HEK293 (cell line): ENCODE results near the gene RNF215.
A peak's percentile ranks its signal among the peaks of the same experiment; 100 is the strongest.

Source experiments
- CTCF ChIA-PET: fragments of 350-600 bp; formaldehyde crosslinking; extraction: SDS; loops from one replicate; lab custom pipeline; 2021; ENCODE audit warnings: antibody characterized with exemption; lab: Yijun Ruan, JAX
- POLR2A ChIA-PET: fragments of 300-600 bp; formaldehyde crosslinking; extraction: SDS; loops from one replicate; lab custom pipeline; 2020; ENCODE audit warnings: antibody characterized with exemption, inconsistent platforms; lab: Yijun Ruan, JAX
- H3K27ac ChIP-seq: fragments of 200-500 bp; sonication (Bioruptor generic); 2 replicates; pipeline ENCODE4 v1.5.1; 2014; ENCODE audit warnings: low read depth, low read length, control low read depth, inconsistent platforms; ENCODE audit errors: extremely low read depth
- H3K36me3 ChIP-seq, 2 experiments: fragments of 200-500 bp in 1 of 2; sonication (Bioruptor generic) in 1 of 2; 1 replicate in 1 of 2; 2 replicates in 1 of 2; pipeline ENCODE4 v1.5.1; 2014 to 2017; ENCODE audit warnings: inconsistent platforms in 2 of 2, low read length in 2 of 2; ENCODE audit not compliant: control insufficient read depth in 2 of 2, insufficient read depth in 1 of 2
- H3K4me1 ChIP-seq: fragments of 200-500 bp; sonication (Bioruptor generic); 2 replicates; pipeline ENCODE4 v1.5.1; 2014; ENCODE audit warnings: mild to moderate bottlenecking, low read length, inconsistent platforms; ENCODE audit not compliant: control insufficient read depth, insufficient read depth
- H3K4me3 ChIP-seq: 2 replicates; pipeline ENCODE4 v1.5.1; 2011; ENCODE audit warnings: low read depth, mild to moderate bottlenecking, control low read depth, low read length, moderate library complexity
- H3K9me3 ChIP-seq: fragments of 200-500 bp; sonication (Bioruptor generic); 2 replicates; pipeline ENCODE4 v1.5.1; 2014; ENCODE audit warnings: low read depth, low read length, inconsistent platforms; ENCODE audit not compliant: control insufficient read depth, insufficient read depth
- MEIS1 ChIP-seq: sonication (generic); formaldehyde crosslinking; IDR thresholded peaks from 2 replicates; pipeline ENCODE4 v1.8.1; 2022; ENCODE audit warnings: missing genetic modification reagents, mild to moderate bottlenecking, borderline replicate concordance
- SP2 ChIP-seq: fragments of 450-650 bp; formaldehyde crosslinking; IDR thresholded peaks from 2 replicates; pipeline ENCODE4 v1.5.1; 2016; ENCODE audit warnings: missing biosample characterization, missing genetic modification characterization
- SP3 ChIP-seq: fragments of 450-650 bp; formaldehyde crosslinking; IDR thresholded peaks from 2 replicates; pipeline ENCODE4 v1.5.1; 2016; ENCODE audit warnings: missing biosample characterization, missing genetic modification characterization
- ZBTB17 ChIP-seq: fragments of 450-650 bp; formaldehyde crosslinking; IDR thresholded peaks from 2 replicates; pipeline ENCODE4 v1.5.1; 2016; ENCODE audit warnings: missing biosample characterization, missing genetic modification characterization
- ZBTB20 ChIP-seq: fragments of 450-650 bp; formaldehyde crosslinking; IDR thresholded peaks from 2 replicates; pipeline ENCODE4 v1.5.1; 2016; ENCODE audit warnings: missing biosample characterization, missing genetic modification characterization
- ZFP37 ChIP-seq: fragments of 450-650 bp; formaldehyde crosslinking; IDR thresholded peaks from 2 replicates; pipeline ENCODE4 v1.5.1; 2016; ENCODE audit warnings: missing biosample characterization, missing genetic modification characterization
- ZNF239 ChIP-seq: fragments of 450-650 bp; formaldehyde crosslinking; IDR thresholded peaks from 2 replicates; pipeline ENCODE4 v1.5.1; 2016; ENCODE audit warnings: missing biosample characterization, missing genetic modification characterization
- ZNF26 ChIP-seq: fragments of 450-650 bp; formaldehyde crosslinking; IDR thresholded peaks from 2 replicates; pipeline ENCODE4 v1.5.1; 2016; ENCODE audit warnings: missing biosample characterization, missing genetic modification characterization
- ZNF350 ChIP-seq: fragments of 450-650 bp; formaldehyde crosslinking; IDR thresholded peaks from 2 replicates; pipeline ENCODE4 v1.5.0; 2017; ENCODE audit warnings: missing biosample characterization, mild to moderate bottlenecking, missing genetic modification characterization
- ZNF510 ChIP-seq: fragments of 450-650 bp; formaldehyde crosslinking; IDR thresholded peaks from 2 replicates; pipeline ENCODE4 v1.5.1; 2018; ENCODE audit warnings: mild to moderate bottlenecking, missing genetic modification characterization, missing biosample characterization; ENCODE audit not compliant: insufficient replicate concordance
- ZNF521 ChIP-seq: fragments of 450-650 bp; formaldehyde crosslinking; IDR thresholded peaks from 2 replicates; pipeline ENCODE4 v1.5.1; 2017; ENCODE audit warnings: missing biosample characterization, mild to moderate bottlenecking, missing genetic modification characterization
- ZNF544 ChIP-seq: fragments of 450-650 bp; formaldehyde crosslinking; IDR thresholded peaks from 2 replicates; pipeline ENCODE4 v1.5.0; 2017; ENCODE audit warnings: missing biosample characterization, missing genetic modification characterization
- ZNF600 ChIP-seq: fragments of 450-650 bp; formaldehyde crosslinking; IDR thresholded peaks from 2 replicates; pipeline ENCODE4 v1.5.1; 2016; ENCODE audit warnings: missing biosample characterization, missing genetic modification characterization
- ZNF645 ChIP-seq: fragments of 450-650 bp; formaldehyde crosslinking; IDR thresholded peaks from 2 replicates; pipeline ENCODE4; 2016; ENCODE audit warnings: missing biosample characterization, missing genetic modification characterization
- ZNF707 ChIP-seq: fragments of 450-650 bp; formaldehyde crosslinking; IDR thresholded peaks from 2 replicates; pipeline ENCODE4 v1.5.1; 2016; ENCODE audit warnings: missing biosample characterization, missing genetic modification characterization
- TF ChIP-seq, protein P1 (sequence below): fragments of 450-650 bp; formaldehyde crosslinking; IDR thresholded peaks from 2 replicates; pipeline ENCODE4 v1.5.1; 2016; ENCODE audit warnings: missing biosample characterization, missing genetic modification characterization, low read depth
- TF ChIP-seq, protein P2 (sequence below): fragments of 450-650 bp; formaldehyde crosslinking; IDR thresholded peaks from 2 replicates; pipeline ENCODE4 v1.5.1; 2016; ENCODE audit warnings: missing biosample characterization, missing genetic modification characterization
- TF ChIP-seq, protein P3 (sequence below): sonication (generic); formaldehyde crosslinking; IDR thresholded peaks from 2 replicates; pipeline ENCODE4 v1.8.1; 2022; ENCODE audit warnings: mild to moderate bottlenecking, moderate library complexity, missing genetic modification reagents
- TF ChIP-seq, protein P4 (sequence below): IDR thresholded peaks from 2 replicates; pipeline ENCODE4 v1.6.1; 2011; ENCODE audit warnings: mild to moderate bottlenecking, low read depth, low read length, borderline replicate concordance
- TF ChIP-seq, protein P5 (sequence below): fragments of 450-650 bp; formaldehyde crosslinking; IDR thresholded peaks from 2 replicates; pipeline ENCODE4 v1.5.1; 2016; ENCODE audit warnings: missing biosample characterization, missing genetic modification characterization
- TF ChIP-seq, protein P6 (sequence below): fragments of 450-650 bp; formaldehyde crosslinking; IDR thresholded peaks from 2 replicates; pipeline ENCODE4 v1.5.1; 2016; ENCODE audit warnings: missing biosample characterization, missing genetic modification characterization
- TF ChIP-seq, protein P7 (sequence below): fragments of 450-650 bp; formaldehyde crosslinking; IDR thresholded peaks from 2 replicates; pipeline ENCODE4 v1.5.1; 2016; ENCODE audit warnings: missing biosample characterization, missing genetic modification characterization

RNF215 gene

GRCh38 chr22:30408388-30409102 lies 21.3 kb upstream of the RNF215 start:
- Histone ChIP-seq H3K4me1 (no peaks in the 10 kb centered on the region), H3K4me3 (no peak overlapping the region), H3K36me3 (peaks cover 45 to 73% of the 10 kb centered on the region in 2 experiments), H3K9me3 (no peaks in the 10 kb centered on the region), H3K27ac (no peak overlapping the region)
- ChIA-PET CTCF (interaction anchor here (0.6 to 1.6 kb wide), 4 partner anchors 9 to 300 kb away, joined by 3 to 5 read pairs (median 4); no protein-coding TSS in a partner anchor), POLR2A (interaction anchor here (1.0 to 8.3 kb wide), 3 partner anchors 9 to 14 kb away, joined by 3 to 78 read pairs (median 3); partner anchors contain the start of gene SEC14L2)
- TF ChIP-seq ZNF350 (tag by site-specific recombination) (no peak), ZFP37 (tag by site-specific recombination) (no peak), ZNF510 (no peak), ZBTB20 (no peak), ZNF600 (tag by site-specific recombination) (peak; percentile 82), MEIS1 (no peak), SP3 (tag by site-specific recombination) (no peak), ZBTB17 (tag by site-specific recombination) (peak; percentile 48), ZNF707 (no peak), ZNF239 (tag by site-specific recombination) (no peak), ZNF521 (tag by site-specific recombination) (no peak), SP2 (no peak), ZNF26 (tag by site-specific recombination) (no peak), ZNF645 (tag by site-specific recombination) (no peak), ZNF544 (tag by site-specific recombination) (no peak)
- TF ChIP-seq, protein P1, sequence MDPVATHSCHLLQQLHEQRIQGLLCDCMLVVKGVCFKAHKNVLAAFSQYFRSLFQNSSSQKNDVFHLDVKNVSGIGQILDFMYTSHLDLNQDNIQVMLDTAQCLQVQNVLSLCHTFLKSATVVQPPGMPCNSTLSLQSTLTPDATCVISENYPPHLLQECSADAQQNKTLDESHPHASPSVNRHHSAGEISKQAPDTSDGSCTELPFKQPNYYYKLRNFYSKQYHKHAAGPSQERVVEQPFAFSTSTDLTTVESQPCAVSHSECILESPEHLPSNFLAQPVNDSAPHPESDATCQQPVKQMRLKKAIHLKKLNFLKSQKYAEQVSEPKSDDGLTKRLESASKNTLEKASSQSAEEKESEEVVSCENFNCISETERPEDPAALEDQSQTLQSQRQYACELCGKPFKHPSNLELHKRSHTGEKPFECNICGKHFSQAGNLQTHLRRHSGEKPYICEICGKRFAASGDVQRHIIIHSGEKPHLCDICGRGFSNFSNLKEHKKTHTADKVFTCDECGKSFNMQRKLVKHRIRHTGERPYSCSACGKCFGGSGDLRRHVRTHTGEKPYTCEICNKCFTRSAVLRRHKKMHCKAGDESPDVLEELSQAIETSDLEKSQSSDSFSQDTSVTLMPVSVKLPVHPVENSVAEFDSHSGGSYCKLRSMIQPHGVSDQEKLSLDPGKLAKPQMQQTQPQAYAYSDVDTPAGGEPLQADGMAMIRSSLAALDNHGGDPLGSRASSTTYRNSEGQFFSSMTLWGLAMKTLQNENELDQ (tag by site-specific recombination): no peak
- TF ChIP-seq, protein P2, sequence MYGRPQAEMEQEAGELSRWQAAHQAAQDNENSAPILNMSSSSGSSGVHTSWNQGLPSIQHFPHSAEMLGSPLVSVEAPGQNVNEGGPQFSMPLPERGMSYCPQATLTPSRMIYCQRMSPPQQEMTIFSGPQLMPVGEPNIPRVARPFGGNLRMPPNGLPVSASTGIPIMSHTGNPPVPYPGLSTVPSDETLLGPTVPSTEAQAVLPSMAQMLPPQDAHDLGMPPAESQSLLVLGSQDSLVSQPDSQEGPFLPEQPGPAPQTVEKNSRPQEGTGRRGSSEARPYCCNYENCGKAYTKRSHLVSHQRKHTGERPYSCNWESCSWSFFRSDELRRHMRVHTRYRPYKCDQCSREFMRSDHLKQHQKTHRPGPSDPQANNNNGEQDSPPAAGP (tag by site-specific recombination): peak; percentile 56; the same call in 1 of the 2 replicates
- TF ChIP-seq, protein P3, sequence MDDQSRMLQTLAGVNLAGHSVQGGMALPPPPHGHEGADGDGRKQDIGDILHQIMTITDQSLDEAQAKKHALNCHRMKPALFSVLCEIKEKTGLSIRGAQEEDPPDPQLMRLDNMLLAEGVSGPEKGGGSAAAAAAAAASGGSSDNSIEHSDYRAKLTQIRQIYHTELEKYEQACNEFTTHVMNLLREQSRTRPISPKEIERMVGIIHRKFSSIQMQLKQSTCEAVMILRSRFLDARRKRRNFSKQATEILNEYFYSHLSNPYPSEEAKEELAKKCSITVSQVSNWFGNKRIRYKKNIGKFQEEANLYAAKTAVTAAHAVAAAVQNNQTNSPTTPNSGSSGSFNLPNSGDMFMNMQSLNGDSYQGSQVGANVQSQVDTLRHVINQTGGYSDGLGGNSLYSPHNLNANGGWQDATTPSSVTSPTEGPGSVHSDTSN (CRISPR knock-in tag): no peak
- TF ChIP-seq, protein P4, sequence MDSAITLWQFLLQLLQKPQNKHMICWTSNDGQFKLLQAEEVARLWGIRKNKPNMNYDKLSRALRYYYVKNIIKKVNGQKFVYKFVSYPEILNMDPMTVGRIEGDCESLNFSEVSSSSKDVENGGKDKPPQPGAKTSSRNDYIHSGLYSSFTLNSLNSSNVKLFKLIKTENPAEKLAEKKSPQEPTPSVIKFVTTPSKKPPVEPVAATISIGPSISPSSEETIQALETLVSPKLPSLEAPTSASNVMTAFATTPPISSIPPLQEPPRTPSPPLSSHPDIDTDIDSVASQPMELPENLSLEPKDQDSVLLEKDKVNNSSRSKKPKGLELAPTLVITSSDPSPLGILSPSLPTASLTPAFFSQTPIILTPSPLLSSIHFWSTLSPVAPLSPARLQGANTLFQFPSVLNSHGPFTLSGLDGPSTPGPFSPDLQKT: no peak
- TF ChIP-seq, protein P5, sequence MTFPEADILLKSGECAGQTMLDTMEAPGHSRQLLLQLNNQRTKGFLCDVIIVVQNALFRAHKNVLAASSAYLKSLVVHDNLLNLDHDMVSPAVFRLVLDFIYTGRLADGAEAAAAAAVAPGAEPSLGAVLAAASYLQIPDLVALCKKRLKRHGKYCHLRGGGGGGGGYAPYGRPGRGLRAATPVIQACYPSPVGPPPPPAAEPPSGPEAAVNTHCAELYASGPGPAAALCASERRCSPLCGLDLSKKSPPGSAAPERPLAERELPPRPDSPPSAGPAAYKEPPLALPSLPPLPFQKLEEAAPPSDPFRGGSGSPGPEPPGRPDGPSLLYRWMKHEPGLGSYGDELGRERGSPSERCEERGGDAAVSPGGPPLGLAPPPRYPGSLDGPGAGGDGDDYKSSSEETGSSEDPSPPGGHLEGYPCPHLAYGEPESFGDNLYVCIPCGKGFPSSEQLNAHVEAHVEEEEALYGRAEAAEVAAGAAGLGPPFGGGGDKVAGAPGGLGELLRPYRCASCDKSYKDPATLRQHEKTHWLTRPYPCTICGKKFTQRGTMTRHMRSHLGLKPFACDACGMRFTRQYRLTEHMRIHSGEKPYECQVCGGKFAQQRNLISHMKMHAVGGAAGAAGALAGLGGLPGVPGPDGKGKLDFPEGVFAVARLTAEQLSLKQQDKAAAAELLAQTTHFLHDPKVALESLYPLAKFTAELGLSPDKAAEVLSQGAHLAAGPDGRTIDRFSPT (tag by site-specific recombination): 0 out of 2 replicates have a peak, but pooled peaks have one; percentile 14
- TF ChIP-seq, protein P6, sequence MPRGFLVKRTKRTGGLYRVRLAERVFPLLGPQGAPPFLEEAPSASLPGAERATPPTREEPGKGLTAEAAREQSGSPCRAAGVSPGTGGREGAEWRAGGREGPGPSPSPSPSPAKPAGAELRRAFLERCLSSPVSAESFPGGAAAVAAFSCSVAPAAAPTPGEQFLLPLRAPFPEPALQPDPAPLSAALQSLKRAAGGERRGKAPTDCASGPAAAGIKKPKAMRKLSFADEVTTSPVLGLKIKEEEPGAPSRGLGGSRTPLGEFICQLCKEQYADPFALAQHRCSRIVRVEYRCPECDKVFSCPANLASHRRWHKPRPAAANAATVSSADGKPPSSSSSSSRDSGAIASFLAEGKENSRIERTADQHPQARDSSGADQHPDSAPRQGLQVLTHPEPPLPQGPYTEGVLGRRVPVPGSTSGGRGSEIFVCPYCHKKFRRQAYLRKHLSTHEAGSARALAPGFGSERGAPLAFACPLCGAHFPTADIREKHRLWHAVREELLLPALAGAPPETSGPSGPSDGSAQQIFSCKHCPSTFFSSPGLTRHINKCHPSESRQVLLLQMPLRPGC (tag by site-specific recombination): peak; percentile 56; the same call in 1 of the 2 replicates
- TF ChIP-seq, protein P7, sequence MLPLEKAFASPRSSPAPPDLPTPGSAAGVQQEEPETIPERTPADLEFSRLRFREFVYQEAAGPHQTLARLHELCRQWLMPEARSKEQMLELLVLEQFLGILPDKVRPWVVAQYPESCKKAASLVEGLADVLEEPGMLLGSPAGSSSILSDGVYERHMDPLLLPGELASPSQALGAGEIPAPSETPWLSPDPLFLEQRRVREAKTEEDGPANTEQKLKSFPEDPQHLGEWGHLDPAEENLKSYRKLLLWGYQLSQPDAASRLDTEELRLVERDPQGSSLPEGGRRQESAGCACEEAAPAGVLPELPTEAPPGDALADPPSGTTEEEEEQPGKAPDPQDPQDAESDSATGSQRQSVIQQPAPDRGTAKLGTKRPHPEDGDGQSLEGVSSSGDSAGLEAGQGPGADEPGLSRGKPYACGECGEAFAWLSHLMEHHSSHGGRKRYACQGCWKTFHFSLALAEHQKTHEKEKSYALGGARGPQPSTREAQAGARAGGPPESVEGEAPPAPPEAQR (tag by site-specific recombination): no peak
